ENCODE results near the gene IP6K1. TPM values are rescaled to one million over a fixed set of nuclear protein-coding genes. Genes with fewer than 3 reads are reported as not detected.

Gene IP6K1
- total RNA-seq, 1 experiment from 2014 or later: 42.2 TPM

GRCh38 chr3:49802719-49803464, 16.6 kb upstream of the IP6K1 start, which contains the start of gene INKA1:
INKA1 (plus strand) TSS chr3:49803261; CDS start chr3:49803393, 132 bp downstream.
- Histone ChIP-seq H2BK5ac (ENCODE audit: insufficient read length, low read length) (no peak within 1 kb of the TSS), H3K4me1 (ENCODE audit: insufficient read depth, low read length) (peaks cover 8% of the 10 kb centered on the region; the same call in 1 of the 2 replicates), H2BK15ac (ENCODE audit: low read depth, low read length) (no peak within 1 kb of the TSS), H2BK12ac (ENCODE audit: insufficient read length, low read depth, low read length) (no peak within 1 kb of the TSS), H4K5ac (ENCODE audit: insufficient read length, low read depth, low read length) (no peak within 1 kb of the TSS), H4K20me1 (ENCODE audit: control insufficient read depth, insufficient read depth, insufficient read length) (no peaks in the 10 kb centered on the region), H2AK5ac (ENCODE audit: insufficient read length, low read length) (no peak within 1 kb of the TSS), H3K79me2 (ENCODE audit: insufficient read depth, low read length) (no peaks in the 10 kb centered on the region), H2BK20ac (ENCODE audit: low read depth, low read length, poor library complexity, severe bottlenecking) (no peak within 1 kb of the TSS), H4K8ac (replicated peaks; ENCODE audit: insufficient read length, low read depth, low read length) (no peak within 1 kb of the TSS), H3K23ac (ENCODE audit: insufficient read length, low read depth, low read length) (no peak within 1 kb of the TSS), H3K79me1 (ENCODE audit: insufficient read depth, low read depth, low read length, poor library complexity, severe bottlenecking) (no peaks in the 10 kb centered on the region), H3K18ac (ENCODE audit: insufficient read length, low read depth, low read length) (no peak within 1 kb of the TSS), H3K23me2 (ENCODE audit: insufficient read length, low read depth, low read length, poor library complexity, severe bottlenecking) (peaks cover 14% of the 10 kb centered on the region), H3K9ac (ENCODE audit: extremely low read depth, insufficient read length, low read length) (no peak within 1 kb of the TSS), H3K14ac (ENCODE audit: insufficient read depth, low read length) (no peak within 1 kb of the TSS; the same call in 1 of the 2 replicates), H3K56ac (ENCODE audit: insufficient read length, low read depth, low read length) (no peak within 1 kb of the TSS), H3K4ac (ENCODE audit: low read depth, low read length) (no peak within 1 kb of the TSS), H3K9me3 (ENCODE audit: control insufficient read depth, low read depth, low read length) (no peaks in the 10 kb centered on the region), H3K4me2 (ENCODE audit: insufficient read depth, insufficient read length, low read length) (peak within 1 kb of the TSS; percentile 37), H3K27ac (ENCODE audit: insufficient read length, low read depth, low read length) (no peak within 1 kb of the TSS), H2AFZ (ENCODE audit: low read length) (no peak within 1 kb of the TSS), H2BK120ac (ENCODE audit: low read depth, low read length, poor library complexity, severe bottlenecking) (no peak within 1 kb of the TSS), H3K27me3 (ENCODE audit: insufficient read depth, low read length) (no peaks in the 10 kb centered on the region; the same call in 1 of the 2 replicates), H3T11ph (ENCODE audit: low read length) (no peak within 1 kb of the TSS), H4K91ac (ENCODE audit: insufficient read length, low read depth, low read length) (no peak within 1 kb of the TSS)
- Mint-ChIP-seq H3K36me3 (ENCODE audit: insufficient read depth in 1 of 3, low read depth in 3 of 3) (no peaks in the 10 kb centered on the region), H3K27me3 (ENCODE audit: low read depth) (peaks cover 46% of the 10 kb centered on the region), H3K4me1 (peaks cover 31% of the 10 kb centered on the region in 2 experiments), H3K27ac (no peak within 1 kb of the TSS), H3K4me3 (peak within 1 kb of the TSS; percentile 79 to 88), H3K9me3 (no peaks in the 10 kb centered on the region)
- TF ChIP-seq CTCF (conservative IDR thresholded peaks at IDR 0.05): peak; percentile 95
- DNase-seq: peak; percentile 91
- WGBS (ENCODE audit: extremely low coverage, insufficient read length, low lambda C conversion rate): no CpG with 5 or more reads among the region's 71 CpGs
